ENCODE measurements around the gene SPNS2.
"Not testable (repeated sequence)": the region's sequence is repeated elsewhere in the genome, so short reads cannot be mapped to it uniquely, and the experiment has no call there.

Gene SPNS2

DNA sequence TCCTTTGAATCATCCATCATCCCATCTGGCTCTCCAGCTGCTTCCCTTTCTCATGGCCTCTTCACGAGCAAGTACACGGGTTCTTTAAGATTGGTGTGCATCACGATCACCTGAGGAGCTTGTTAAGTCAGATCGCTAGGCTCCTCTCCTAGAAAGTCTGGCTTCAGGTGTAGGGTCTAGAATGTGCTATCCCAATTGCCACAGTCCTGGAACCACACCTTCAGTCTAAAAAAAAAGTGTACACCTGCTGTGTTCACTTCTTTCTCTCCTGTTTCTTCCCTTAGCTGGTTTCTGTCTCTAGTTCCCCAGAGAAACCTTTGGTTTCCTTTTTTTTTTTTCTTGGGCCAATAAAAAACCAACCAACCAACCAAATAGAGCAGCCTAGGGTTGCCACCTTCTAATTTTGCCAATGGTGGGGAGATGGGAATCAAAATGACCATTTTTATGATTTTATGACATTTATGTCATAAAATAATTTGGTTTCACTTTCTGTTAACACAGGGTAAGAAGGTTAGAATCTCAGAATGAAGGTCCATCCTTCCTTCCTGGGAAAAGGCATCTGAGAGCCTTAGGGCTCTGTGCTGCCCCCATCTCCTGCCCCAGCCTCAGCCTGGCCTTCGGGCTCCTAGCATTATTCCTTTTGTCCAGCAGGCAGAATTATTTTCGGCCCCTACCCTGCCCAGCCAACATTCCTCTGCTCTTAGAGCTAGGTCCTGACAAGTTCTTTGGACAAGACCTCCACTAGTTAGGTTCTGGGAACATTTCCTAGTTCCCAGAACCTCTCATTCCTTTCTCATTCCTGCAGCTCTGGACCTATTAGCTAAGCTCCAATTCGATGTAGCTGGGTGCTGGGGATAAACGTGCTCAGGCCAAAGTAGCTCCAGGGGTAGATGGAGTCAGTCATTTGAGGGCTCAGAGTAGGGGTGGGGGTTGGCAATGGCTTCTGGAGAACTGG is 63.6 kb downstream of the SPNS2 start:
- no peak for DNase-seq (ENCODE audit: low read depth in 1 of 2, low spot score in 1 of 2)

DNA sequence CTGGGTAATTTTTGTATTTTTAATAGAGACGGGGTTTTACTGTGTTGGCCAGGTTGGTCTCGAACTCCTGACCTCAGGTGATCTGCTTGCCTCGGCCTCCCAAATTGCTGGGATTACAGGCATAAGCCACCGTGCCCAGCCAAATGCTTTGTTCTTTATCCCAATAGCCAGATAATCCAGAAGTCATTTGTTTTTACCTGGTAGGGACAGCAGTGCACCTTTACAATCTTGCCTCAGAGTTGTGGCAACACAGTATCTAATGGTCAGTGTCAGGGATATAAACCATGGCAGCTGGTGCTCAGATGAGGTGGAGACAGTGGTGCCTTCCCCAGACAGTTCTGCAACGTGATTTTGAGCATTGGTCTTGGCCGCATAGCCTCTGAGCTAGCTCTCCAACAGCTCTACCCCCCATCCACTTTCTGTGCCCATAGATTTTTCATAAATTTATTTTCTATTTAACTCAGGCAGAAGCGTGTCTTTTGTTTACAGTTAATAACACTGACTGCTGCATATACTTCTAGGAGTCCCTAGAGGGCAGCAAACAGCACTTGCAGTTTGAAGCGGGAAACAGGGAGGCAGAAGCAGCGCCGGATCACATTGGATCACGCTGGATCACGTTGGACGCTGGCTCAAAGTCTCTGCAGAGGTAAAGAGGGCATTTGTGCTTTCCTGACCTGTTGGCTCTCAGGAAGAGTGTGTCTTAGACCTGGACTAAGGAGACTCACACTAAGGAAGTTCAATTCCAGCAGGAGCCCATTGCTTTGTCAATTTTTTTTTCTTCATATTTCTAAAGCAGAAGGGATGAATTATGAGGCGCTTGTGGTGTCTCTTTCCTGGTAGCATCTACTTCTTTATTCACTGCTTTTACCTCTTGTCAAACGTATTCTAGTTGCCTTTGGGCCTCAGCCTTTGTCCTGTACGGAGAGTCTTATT is 66.8 kb downstream of the SPNS2 start:
- peak in 1 of 2 donors; percentile 41 for DNase-seq (ENCODE audit: low read depth in 1 of 2, low spot score in 1 of 2)

- DNase-seq (ENCODE audit: low read depth in 1 of 2, low spot score in 1 of 2): peak in 1 of 2 donors; percentile 45
Observed at GRCh38 chr17:4566785-4567184, 68.1 kb downstream of the SPNS2 start.

- DNase-seq (ENCODE audit: low read depth in 1 of 2, low spot score in 1 of 2): no peak
Observed at GRCh38 chr17:4569591-4569990, 70.9 kb downstream of the SPNS2 start.

DNA sequence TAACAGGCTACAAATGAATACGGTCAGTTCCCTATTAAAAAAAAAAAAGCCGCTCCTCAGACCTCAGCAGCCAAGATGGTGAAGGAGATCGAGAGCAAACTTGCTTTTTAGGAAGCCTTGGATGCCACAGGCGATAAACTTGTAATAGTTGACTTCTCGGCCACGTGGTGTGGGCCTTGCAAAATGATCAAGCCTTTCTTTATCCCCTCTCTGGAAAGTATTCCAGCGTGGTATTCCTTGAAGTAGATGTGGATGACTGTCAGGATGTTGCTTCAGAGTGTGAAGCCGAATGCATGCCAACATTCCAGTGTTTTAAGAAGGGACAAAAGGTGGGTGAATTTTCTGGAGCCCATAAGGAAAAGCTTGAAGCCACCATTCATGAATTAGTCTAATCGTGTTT is 73.5 kb downstream of the SPNS2 start:
- DNase-seq (ENCODE audit: low read depth in 1 of 2, low spot score in 1 of 2): no peak

DNA sequence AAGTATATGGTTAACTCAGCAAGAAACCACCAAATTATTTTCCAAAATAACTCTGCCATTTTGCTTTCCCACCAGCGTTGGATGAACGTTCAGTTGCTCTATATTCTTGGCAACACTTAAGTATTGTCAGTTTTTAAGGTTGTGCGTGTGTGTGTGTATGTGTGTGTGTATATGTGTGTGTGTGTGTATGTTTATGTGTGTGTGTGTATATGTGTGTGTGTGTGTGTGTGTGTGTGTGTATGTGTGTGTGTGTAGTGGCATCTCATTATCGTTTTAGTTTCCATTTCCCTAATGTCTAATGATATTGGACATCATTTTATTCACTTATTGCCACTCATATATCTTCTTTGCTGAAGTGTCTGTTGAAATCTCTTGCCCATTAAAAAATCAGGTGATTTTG is 74.4 kb downstream of the SPNS2 start:
- no peak for DNase-seq (ENCODE audit: low read depth in 1 of 2, low spot score in 1 of 2)

- peak; percentile 47 to 66 for DNase-seq (ENCODE audit: low read depth in 1 of 2, low spot score in 1 of 2)
Observed at GRCh38 chr17:4573669-4574068, 75.0 kb downstream of the SPNS2 start.

DNA sequence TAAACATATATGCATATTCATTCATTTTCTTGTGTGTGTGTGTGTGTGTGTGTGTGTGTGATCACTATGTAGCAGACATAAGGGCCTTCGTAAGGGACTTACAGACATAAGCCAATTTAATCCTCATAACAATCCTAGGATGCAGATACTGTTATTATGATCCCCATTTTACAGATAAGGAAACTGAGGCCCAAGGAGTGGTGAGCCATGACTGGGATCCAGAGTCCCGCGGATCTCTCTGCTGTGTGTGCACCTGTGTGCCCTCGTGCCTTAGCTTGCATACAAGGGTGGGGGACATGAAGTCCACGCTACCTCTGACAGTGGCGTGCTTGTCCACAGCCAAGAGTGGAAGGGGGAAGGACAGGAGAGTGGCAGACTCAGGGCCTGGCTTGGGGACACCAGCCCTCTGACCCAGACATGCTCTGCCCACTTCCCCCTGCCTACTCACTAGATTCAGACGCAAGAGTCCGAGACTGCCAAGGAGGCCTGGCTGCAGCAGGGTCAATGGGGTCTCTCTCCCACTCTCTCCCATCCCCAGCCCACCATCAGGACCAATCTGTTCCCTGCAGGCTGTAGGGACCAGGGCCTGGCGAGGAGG is 75.9 kb downstream of the SPNS2 start:
- no peak for DNase-seq (ENCODE audit: low read depth in 1 of 2, low spot score in 1 of 2)

DNA sequence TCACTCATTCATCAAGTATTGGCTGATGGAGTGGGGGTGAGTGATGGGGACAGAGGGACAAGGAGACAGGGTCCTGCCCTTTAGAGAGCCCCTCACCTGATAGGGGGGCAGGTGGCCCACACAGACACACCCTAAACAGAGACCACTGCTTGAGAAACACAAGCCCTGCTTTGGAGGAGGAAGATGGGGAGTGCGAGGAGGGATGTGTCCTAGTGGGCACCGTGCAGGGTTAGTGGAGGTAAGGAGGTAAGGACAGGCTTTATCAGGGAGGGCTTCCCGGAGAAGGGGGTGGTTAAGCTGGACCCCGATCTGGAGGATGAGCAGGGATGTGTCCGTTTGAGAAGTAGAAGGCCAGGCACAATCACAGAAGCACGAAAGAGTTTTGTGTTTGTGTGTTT is 77.5 kb downstream of the SPNS2 start:
- DNase-seq (ENCODE audit: low read depth in 1 of 2, low spot score in 1 of 2): no peak

GRCh38 chr17:4576729-4577322 is 78.1 kb downstream of the SPNS2 start:
- no peak for DNase-seq (ENCODE audit: low read depth in 1 of 2, low spot score in 1 of 2)

DNA sequence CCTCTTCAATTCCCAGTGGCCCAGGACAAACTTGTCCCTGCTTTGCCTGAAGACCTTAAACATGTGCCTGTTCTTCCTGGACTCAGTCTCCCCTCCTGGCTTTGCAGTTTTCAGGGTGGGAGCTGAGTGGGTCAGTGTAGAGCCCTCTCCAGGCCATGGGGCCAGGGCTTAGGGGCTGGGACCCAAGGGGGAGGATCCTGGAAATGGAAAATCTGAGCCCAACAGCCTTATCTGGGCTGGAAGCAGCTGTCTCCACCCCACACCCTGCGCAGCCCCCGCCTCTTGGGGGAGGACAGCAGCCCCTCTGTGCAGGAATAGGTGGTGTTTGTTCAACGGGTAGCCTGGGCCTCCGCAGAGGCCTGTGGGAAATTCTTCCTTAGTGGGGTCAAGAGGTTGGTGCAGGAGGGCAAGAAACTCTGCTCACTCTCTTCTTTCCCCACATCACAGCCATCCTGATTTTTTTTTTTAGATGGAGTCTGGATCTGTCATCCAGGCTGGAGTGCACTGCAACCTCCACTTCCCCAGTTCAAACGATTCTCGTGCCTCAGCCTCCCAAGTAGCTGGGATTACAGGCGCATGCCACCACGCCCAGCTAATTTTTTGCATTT is 78.8 kb downstream of the SPNS2 start:
- DNase-seq (ENCODE audit: low read depth in 1 of 2, low spot score in 1 of 2): no peak

DNA sequence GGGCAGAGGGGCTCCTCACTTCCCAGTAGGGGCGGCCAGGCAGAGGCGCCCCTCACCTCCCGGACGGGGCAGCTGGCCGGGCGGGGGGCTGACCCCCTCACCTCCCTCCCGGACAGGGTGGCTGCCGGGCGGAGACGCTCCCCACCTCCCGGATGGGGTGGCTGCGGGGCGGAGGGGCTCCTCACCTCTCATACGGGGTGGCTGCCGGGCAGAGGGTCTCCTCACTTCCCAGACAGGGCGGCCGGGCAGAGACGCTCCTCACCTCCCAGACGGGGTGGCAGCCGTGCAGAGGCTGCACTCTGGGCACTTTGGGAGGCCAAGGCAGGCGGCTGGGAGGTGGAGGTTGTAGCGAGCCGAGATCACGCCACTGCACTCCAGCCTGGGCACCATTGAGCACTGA is 79.7 kb downstream of the SPNS2 start:
- DNase-seq (ENCODE audit: low read depth in 1 of 2, low spot score in 1 of 2): not testable (repeated sequence)

DNA sequence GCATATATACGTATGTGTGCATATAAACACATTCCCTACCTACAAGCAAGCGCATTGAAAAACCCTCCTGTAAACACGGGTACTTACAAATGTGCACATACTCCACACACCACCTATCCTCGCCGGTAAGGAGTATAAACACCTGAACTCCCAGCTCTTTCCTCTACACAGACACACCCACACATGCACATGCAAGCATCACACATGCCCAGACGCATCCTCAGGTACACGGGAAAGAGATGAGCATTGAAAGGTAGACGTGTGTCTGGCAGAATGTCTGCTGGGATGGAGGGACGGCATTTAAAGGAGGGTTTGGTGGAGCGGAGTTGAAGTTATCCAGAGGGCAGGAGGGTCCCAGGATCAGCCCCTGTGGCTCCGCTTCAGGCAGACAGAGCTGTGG is 81.0 kb downstream of the SPNS2 start:
- no peak for DNase-seq (ENCODE audit: low read depth in 1 of 2, low spot score in 1 of 2)

DNA sequence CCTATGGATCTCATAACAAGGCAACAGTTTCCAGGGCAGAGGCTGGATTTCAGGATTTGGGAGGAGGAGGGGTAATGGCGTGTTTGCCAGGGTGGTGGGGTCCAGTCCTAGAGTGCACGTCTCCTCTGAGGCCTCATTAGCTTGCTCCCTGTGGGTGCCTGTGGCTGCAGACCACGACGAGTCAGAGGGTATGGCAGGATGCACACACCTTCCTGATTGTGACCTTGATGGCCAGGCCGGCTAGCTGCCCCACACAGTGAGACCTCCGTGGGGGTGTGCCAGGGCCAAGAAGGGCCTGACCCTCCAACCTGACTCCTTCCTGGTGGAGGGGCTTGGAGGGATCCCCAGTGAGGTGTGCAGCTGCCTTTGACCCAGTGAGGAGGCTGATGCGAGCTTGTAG is 81.6 kb downstream of the SPNS2 start:
- no peak for DNase-seq (ENCODE audit: low read depth in 1 of 2, low spot score in 1 of 2)

- DNase-seq (ENCODE audit: low read depth in 1 of 2, low spot score in 1 of 2): no peak
Observed at GRCh38 chr17:4582101-4582501, 83.4 kb downstream of the SPNS2 start.

GRCh38 chr17:4582691-4583090 is 84.0 kb downstream of the SPNS2 start:
- no peak for DNase-seq (ENCODE audit: low read depth in 1 of 2, low spot score in 1 of 2)

- no peak for DNase-seq (ENCODE audit: low read depth in 1 of 2, low spot score in 1 of 2)
Observed at GRCh38 chr17:4583206-4583605, 84.5 kb downstream of the SPNS2 start.

GRCh38 chr17:4583782-4584100 is 85.1 kb downstream of the SPNS2 start:
- no peak for DNase-seq (ENCODE audit: low read depth in 1 of 2, low spot score in 1 of 2)

DNA sequence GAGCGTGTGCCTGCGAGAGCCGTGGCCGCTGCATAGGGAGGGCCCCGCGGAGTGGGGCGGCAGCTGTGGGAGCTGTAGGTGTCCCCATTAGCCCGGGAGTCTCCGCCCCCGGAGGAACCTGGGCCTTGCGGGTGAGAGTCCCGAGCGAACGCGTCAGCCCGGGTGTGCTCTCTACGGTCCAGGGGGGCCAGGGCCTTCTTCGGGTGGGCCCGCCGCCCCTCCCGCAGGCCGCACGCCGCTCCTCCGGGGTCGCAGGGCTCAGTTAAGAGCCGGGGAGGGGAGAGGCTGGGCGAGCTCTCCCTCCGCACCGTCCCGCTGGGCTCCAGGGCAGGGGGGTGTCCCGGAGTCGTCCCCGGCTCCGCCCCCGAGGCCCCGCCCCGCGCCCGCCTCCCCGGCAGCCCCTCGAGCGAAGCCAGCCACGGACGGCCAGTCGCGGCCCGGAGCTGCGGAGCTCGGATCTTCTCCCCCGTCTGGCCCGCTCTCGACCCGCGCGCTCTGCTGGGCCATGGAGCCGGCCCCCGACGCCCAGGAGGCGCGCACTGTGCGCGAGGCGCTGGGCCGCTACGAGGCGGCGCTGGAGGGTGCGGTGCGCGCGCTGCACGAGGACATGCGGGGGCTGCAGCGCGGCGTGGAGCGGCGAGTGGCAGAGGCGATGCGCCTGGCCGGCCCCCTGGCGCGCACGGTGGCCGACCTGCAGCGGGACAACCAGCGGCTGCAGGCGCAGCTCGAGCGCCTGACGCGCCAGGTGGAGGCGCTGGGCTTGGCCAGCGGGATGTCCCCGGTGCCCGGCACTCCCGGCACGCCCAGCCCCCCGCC is 85.6 kb downstream of the SPNS2 start, which contains the start of gene SMTNL2:
SMTNL2 (plus strand) TSS at position 429 of the 816 bp plus-strand sequence; CDS start at position 506, 77 bp downstream.
- no peak for DNase-seq (ENCODE audit: low read depth in 1 of 2, low spot score in 1 of 2)
